Kidney tubule cell (primary cell): ENCODE measurements around the gene POLR1H.
A peak's percentile ranks its signal among the peaks of the same experiment; 100 is the strongest.
"Not testable (repeated sequence)": the region's sequence is repeated elsewhere in the genome, so short reads cannot be mapped to it uniquely, and the experiment has no call there.

Experiments used
- DNase-seq: peaks from one replicate; pipeline ENCODE4 v3.0.0-alpha.2; 2018; ENCODE audit warnings: low spot score

The POLR1H gene

GRCh38 chr6:30061092-30061857, at the start of gene POLR1H:
POLR1H (plus strand) TSS chr6:30061265; CDS start chr6:30061525, 260 bp downstream.
- DNase-seq: peak; percentile 96

DNA sequence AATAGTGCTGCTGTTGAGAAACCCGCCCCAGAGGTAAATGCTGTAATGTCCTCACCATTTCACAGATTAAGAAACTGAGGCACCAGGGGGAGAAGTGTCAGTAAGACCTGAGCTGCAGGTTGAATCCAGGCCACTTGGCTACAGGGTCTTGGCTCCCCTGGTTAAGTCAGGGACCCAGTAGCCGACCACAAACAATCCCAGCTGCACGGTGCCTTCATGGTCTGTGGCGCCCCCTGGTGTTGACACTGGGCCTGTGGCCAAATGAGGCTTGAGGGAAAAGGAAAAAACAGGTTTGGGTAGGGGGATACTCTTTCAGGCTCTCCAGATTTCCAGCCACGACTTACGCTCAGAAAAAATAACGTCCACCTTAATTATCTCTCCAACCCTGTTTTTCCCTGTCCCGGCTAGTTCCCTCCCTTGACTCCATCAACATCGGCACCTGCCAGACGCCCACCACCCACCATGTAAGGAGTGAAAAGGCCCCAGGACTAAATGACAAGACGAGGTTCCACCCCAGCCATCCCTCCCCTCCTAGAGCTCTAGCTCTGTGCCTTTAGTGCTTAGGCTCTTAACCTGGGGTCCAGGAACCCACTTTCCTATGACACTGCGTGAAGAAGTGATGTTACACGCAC, 47.7 kb upstream of the POLR1H start:
- peak; percentile 21 for DNase-seq

- no peak for DNase-seq
Observed at GRCh38 chr6:30019819-30020218, 41.2 kb upstream of the POLR1H start.

DNA sequence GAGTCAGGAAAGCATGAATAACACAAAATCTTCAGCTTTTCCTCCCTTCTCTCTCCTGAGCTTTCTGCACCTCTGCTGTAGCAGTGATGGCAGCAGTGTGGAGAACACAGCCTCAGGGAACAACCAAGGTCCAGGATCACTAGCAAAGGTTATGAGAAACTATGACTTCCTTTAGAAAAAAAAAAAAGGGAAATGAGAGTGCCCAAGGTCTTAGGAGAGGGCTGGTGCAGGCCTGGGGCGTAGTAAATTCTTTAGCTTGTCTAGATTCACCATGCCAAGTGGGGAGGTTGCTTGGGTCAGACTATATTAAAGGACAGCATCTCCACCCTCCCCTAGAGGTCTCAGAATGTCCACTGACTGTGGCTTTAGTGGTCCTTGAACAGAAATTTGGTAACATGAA, 40.4 kb upstream of the POLR1H start:
- DNase-seq: no peak

DNA sequence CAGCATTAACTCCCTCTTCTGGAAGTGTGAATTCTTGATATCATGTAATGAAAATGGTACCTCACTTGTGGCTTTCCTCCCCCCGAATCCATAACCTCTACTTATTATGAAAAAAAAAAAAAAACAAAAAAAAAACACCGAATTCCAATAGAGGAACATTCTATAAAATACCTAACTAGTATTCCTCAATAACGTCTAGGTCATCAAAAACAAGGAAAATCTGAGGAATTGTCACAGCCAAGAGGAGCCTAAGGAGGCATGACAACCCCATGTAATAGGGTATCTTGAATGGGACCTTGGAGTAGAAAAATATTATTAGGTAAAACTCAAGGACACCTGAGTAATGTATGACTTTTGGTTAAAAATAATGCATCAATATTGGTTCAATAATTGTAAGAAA, 38.9 kb upstream of the POLR1H start:
- DNase-seq: no peak

DNA sequence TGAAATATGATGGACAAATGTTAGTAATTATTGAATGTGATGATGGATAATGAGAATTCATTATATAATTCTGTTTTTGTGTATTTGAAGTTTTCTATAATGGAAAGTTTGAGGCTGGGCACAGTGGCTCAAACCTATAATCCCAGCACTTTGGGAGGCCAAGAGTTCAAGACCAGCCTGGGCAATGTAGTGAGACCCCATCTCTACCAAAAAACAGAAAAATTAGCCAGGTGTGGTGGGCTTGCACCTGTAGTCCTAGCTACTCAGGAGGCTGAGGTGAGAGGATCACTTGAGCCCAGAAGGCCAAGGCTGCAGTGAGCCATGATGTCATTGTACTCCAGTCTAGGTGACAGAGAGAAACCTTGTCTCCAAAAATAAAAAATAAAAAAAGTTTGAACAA, 38.4 kb upstream of the POLR1H start:
- DNase-seq: not testable (repeated sequence)

GRCh38 chr6:30025186-30025585, 35.9 kb upstream of the POLR1H start:
- no peak for DNase-seq

GRCh38 chr6:30029588-30029987, 31.5 kb upstream of the POLR1H start:
- DNase-seq: no peak

DNA sequence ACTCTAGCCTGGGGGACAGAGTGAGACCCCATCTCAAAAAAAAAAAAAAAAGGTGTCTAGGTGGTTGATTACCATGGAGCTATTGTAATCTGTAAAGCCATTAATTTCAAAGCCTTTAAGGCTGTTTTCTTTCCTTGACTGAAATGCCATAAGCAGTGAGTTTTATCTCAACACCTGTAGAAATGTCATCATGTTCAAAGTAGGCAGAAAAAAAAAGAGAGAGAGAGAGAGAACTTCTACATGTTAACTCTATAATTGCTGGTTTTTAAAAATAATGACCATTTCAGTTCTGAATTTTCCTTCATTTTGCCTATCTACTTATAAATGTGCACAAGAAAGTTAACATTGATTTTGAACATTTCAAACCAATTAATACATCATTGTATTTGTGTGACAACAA, 29.7 kb upstream of the POLR1H start:
- no peak for DNase-seq

- not testable (repeated sequence) for DNase-seq
Observed at GRCh38 chr6:30033440-30033839, 27.6 kb upstream of the POLR1H start.

DNA sequence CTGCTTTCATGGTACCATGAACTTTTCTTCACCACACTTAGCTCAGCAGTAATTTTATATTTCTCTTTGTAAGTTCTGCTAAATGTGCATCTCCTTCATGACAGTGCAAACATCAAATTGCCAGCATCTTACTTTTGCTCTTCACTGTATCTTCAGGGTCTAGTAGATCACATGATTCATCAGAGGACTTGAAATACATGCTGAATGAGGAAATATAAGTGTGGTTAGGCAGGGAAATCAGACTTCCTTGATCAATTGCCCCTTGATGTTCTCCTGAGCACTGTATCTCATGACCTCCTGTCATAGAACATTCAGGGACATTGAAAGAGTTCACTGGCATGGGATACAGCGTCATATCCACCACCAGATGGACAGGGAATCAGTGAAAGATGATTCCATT, 25.3 kb upstream of the POLR1H start:
- DNase-seq: no peak

- DNase-seq: peak; percentile 23
Observed at GRCh38 chr6:30037182-30037788, 23.8 kb upstream of the POLR1H start.

DNA sequence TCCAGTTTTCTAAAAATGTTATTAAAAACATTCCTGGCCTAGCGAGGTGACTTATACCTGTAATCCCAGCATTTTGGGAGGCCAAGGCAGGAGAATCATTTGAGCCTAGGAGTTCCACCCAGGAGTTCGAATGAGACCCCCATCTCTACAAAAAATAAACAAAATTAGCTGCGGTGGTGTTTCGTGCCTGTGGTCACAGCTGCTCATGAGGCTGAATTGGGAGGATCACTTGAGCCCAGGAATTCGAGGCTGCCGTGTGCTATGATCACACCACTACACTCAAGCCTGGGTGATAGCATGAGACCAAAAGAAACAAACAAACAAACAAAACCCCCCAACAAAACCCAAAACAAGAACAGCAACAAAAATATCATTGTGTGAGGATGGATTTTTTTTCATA, 19.8 kb upstream of the POLR1H start:
- DNase-seq: no peak

DNA sequence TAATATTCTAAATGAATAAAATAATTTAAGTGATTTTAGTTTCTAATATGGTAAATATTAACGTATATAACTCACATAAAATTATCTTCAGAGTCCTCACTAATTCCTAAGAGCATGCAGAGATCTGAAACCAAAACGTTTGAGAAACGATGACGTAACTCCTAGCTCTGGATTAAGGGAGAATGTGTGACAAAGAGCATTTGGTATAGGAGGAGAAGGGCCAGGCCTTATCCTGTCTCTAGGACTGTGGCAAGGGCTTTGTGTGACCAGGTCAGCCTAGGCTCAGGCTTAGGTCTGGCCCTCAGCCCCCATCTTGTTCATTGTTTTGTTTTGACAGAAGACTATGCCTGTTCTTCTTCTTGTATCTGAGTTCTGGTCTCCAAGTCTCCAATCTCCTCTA, 19.2 kb upstream of the POLR1H start:
- DNase-seq: no peak

DNA sequence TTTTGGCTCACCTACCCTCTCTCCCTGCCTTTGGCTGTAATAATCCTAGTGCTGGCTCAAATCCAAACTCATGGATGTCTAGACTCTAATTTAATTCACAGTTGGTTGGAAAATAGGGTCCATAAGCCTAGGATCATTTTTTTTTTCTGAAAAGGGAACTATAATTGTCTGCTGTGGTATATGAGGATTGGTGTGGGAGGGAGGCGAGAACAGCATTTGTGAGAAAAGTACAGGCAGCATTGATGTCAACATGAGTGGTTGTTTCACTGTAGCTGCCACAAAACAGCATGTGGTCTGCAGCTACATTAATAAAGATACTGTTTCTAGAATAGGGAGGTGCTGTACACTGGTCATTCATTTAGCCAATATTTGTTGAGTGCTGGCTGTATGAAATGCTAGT, 18.6 kb upstream of the POLR1H start:
- no peak for DNase-seq

- no peak for DNase-seq
Observed at GRCh38 chr6:30042914-30043313, 18.2 kb upstream of the POLR1H start.

- DNase-seq: no peak
Observed at GRCh38 chr6:30043744-30044143, 17.3 kb upstream of the POLR1H start.

GRCh38 chr6:30044630-30045029, 16.4 kb upstream of the POLR1H start:
- peak; percentile 74 for DNase-seq

DNA sequence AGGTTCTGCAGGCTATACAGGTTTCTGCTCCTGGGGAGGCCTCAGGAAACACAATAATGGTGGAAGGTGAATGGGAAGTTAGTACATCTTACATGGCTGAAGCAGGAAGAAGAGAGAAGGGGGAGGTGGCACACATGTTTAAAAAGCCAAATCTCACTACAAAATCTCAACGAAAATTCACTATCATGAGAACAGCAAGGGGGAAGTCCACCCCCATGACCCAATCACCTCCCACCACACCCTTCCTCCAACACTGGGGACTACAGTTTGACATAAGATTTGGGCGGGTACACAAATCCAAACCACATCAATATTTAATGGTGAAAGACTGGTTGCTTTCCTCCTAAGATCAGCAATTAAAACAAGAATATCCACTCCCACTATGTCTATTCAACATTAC, 13.8 kb upstream of the POLR1H start:
- DNase-seq: no peak

GRCh38 chr6:30053682-30054081, 7.4 kb upstream of the POLR1H start:
- DNase-seq: no peak

- DNase-seq: no peak
Observed at GRCh38 chr6:30055513-30055912, 5.6 kb upstream of the POLR1H start.

DNA sequence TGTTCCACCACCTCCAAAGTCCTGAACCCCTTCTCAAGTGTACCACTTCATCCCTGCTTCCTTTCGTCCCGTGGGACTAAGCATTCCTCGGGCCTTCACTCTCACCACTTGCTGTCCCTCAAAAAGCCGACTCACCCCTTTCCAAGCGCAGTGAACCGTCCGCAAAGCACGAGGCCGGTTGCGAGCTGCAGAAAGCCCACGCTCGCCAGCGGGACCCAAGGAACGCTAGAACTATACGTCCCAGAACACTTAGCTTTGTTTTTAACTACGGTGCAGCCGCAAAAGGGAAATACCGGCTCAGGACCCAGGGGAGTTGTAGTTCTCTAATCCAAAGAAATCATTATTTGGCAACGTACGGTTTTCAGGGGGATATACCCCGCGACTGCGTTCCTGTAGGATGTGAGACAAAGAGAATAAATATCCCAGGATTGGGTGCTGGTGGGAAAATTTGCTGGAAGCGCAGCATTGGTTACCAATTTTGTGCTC, 416 bp upstream of the POLR1H start:
- DNase-seq: peak; percentile 40

DNA sequence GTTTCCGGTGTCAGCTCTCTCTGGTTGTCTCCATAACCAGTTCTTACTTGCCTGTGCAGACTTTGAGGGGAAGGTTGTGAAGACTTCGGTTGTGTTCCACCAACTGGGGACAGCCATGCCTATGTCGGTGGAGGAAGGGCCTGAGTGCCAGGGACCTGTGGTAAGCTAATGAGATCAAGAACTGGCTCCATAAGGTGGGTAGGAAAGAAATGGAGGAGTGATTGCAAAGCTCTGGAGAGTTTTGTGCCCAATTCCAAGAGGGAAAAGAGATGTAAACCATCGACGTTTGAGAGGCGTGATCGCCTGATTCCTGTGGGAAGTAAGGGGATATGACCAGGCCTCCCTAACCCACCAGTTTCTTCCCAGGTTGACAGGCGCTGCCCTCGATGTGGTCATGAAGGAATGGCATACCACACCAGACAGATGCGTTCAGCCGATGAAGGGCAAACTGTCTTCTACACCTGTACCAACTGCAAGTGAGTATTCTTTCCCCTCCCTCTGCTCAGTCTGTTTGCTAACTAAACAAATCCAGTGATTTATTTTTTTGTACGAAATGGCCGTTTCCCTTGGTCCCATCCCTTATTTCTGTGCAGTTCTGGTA, 893 bp downstream of the POLR1H start:
- peak; percentile 48 for DNase-seq
